Liver (tissue), 3 donors: ENCODE measurements around the gene RPS6KA2.

Experiments used
- EGR1 ChIP-seq, 2 donors: IDR thresholded peaks; 2 replicates each; pipeline ENCODE4 v1.6.1; 2016 to 2018; ENCODE audit warnings: antibody characterized with exemption in 2 of 2, low read depth in 2 of 2
- FOXA2 ChIP-seq: IDR thresholded peaks from 2 replicates; pipeline ENCODE4 v1.6.1; 2016; ENCODE audit warnings: antibody characterized with exemption
- GABPA ChIP-seq, 2 donors: IDR thresholded peaks in 1 of 2; conservative IDR thresholded peaks in 1 of 2; 2 replicates each; pipeline ENCODE4 v1.6.1; 2016; ENCODE audit warnings: antibody characterized with exemption in 2 of 2, mild to moderate bottlenecking in 1 of 2, moderate library complexity in 1 of 2
- NR2F2 ChIP-seq: IDR thresholded peaks from 2 replicates; pipeline ENCODE4 v1.6.1; 2016; ENCODE audit warnings: antibody characterized with exemption
- REST ChIP-seq: IDR thresholded peaks from 2 replicates; pipeline ENCODE4 v1.6.1; 2016; ENCODE audit warnings: antibody characterized with exemption, mild to moderate bottlenecking
- TAF1 ChIP-seq: conservative IDR thresholded peaks from 2 replicates; pipeline ENCODE4 v1.6.1; 2016; ENCODE audit warnings: antibody characterized with exemption, mild to moderate bottlenecking
- TF ChIP-seq, protein P1 (sequence below): fragments of 150-350 bp; IDR thresholded peaks from 2 replicates; pipeline ENCODE4 v1.5.1; 2017; ENCODE audit warnings: improper control_type of control experiment, low read depth, low read length; ENCODE audit not compliant: missing input control
- donor health status: healthy.
- donor health status: healthy.

- TF ChIP-seq EGR1 (IDR thresholded peaks at IDR 0.05; ENCODE audit: low read depth in 2 of 2) (no peak), REST (no peak), GABPA (IDR thresholded peaks at IDR 0.05 in 1 of 2, conservative IDR thresholded peaks at IDR 0.05 in 1 of 2) (no peak), NR2F2 (no peak), FOXA2 (no peak), TAF1 (no peak)
- TF ChIP-seq, protein P1, sequence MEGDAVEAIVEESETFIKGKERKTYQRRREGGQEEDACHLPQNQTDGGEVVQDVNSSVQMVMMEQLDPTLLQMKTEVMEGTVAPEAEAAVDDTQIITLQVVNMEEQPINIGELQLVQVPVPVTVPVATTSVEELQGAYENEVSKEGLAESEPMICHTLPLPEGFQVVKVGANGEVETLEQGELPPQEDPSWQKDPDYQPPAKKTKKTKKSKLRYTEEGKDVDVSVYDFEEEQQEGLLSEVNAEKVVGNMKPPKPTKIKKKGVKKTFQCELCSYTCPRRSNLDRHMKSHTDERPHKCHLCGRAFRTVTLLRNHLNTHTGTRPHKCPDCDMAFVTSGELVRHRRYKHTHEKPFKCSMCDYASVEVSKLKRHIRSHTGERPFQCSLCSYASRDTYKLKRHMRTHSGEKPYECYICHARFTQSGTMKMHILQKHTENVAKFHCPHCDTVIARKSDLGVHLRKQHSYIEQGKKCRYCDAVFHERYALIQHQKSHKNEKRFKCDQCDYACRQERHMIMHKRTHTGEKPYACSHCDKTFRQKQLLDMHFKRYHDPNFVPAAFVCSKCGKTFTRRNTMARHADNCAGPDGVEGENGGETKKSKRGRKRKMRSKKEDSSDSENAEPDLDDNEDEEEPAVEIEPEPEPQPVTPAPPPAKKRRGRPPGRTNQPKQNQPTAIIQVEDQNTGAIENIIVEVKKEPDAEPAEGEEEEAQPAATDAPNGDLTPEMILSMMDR = no peak
Observed at GRCh38 chr6:166600931-166601330, 26.1 kb downstream of the RPS6KA2 start.
